OCI-LY1 (cell line): ENCODE results near the gene CPA4.

Source experiments
- H2AFZ ChIP-seq: fragments of 200-600 bp; sonication (generic), shearing (Covaris generic); 2 replicates; pipeline ENCODE4 v1.6.0; 2014; ENCODE audit warnings: antibody characterized with exemption, mild to moderate bottlenecking, low read length
- H3F3A ChIP-seq: fragments of 200-600 bp; sonication (generic), shearing (Covaris generic); 2 replicates; pipeline ENCODE4 v1.6.0; 2014; ENCODE audit warnings: mild to moderate bottlenecking, antibody characterized with exemption, low read length, moderate library complexity; ENCODE audit not compliant: insufficient read depth
- H3K27ac ChIP-seq: fragments of 200-600 bp; sonication (generic); 2 replicates; pipeline ENCODE4 v1.5.1; 2014; ENCODE audit warnings: low read length, mixed run types, mild to moderate bottlenecking, low read depth; ENCODE audit not compliant: poor library complexity, severe bottlenecking
- H3K27me3 ChIP-seq: fragments of 200-600 bp; sonication (generic); 2 replicates; pipeline ENCODE4 v1.6.0; 2014; ENCODE audit warnings: antibody characterized with exemption, mild to moderate bottlenecking, low read length, moderate library complexity; ENCODE audit not compliant: insufficient read depth
- H3K36me3 ChIP-seq: fragments of 200-600 bp; sonication (generic); 2 replicates; pipeline ENCODE4 v1.6.1; 2014; ENCODE audit warnings: mild to moderate bottlenecking, antibody characterized with exemption, low read length, moderate library complexity, mixed read lengths; ENCODE audit not compliant: insufficient read depth
- H3K4me1 ChIP-seq: fragments of 200-600 bp; sonication (generic); 2 replicates; pipeline ENCODE4 v1.5.1; 2014; ENCODE audit warnings: mild to moderate bottlenecking, low read length, moderate library complexity; ENCODE audit not compliant: insufficient read depth, severe bottlenecking
- H3K4me2 ChIP-seq: fragments of 200-600 bp; sonication (generic), shearing (Covaris generic); 2 replicates; pipeline ENCODE4 v1.6.1; 2014; ENCODE audit warnings: low read length
- H3K4me3 ChIP-seq: fragments of 200-600 bp; sonication (generic); 2 replicates; pipeline ENCODE4 v1.5.1; 2014; ENCODE audit warnings: low read length, low read depth, mild to moderate bottlenecking, mixed read lengths; ENCODE audit not compliant: poor library complexity, severe bottlenecking
- H3K79me2 ChIP-seq: fragments of 200-600 bp; shearing (Covaris generic); 2 replicates; pipeline ENCODE4 v1.6.1; 2016; ENCODE audit warnings: mixed run types, low read length, mixed read lengths; ENCODE audit not compliant: insufficient read depth
- H3K9ac ChIP-seq: fragments of 200-600 bp; sonication (generic), shearing (Covaris generic); 2 replicates; pipeline ENCODE4 v1.6.1; 2014; ENCODE audit warnings: mild to moderate bottlenecking, low read length, mixed read lengths
- H3K9me2 ChIP-seq: fragments of 200-600 bp; sonication (generic), shearing (Covaris generic); 2 replicates; pipeline ENCODE4 v1.6.1; 2014; ENCODE audit warnings: low read depth, mild to moderate bottlenecking, low read length, mixed read lengths
- H3K9me3 ChIP-seq: fragments of 200-600 bp; shearing (Covaris generic); 2 replicates; pipeline ENCODE4 v1.6.1; 2014; ENCODE audit warnings: low read length, mixed read lengths
- H4K20me1 ChIP-seq: fragments of 200-600 bp; sonication (generic), shearing (Covaris generic); 2 replicates; pipeline ENCODE4 v1.6.0; 2016; ENCODE audit warnings: mild to moderate bottlenecking, low read length; ENCODE audit not compliant: insufficient read depth
- CTCF ChIP-seq: fragments of 200-600 bp; sonication (generic), shearing (Covaris generic); IDR thresholded peaks from 2 replicates; pipeline ENCODE4 v1.5.1; 2017; ENCODE audit warnings: mild to moderate bottlenecking, antibody characterized with exemption, low read length, moderate library complexity, mixed read lengths
- EZH2 ChIP-seq: fragments of 200-600 bp; sonication (generic), shearing (Covaris generic); IDR thresholded peaks from 2 replicates; pipeline ENCODE4 v1.8.0; 2017; ENCODE audit warnings: borderline replicate concordance, mixed run types, mild to moderate bottlenecking, antibody characterized with exemption, low read length, moderate library complexity, mixed read lengths

The CPA4 gene

GRCh38 chr7:130344271-130344866, 51.4 kb downstream of the CPA4 start, which contains the start of gene CPA5:
Gene CPA5, plus strand, starts transcription at chr7:130344816. Its CDS starts 1,670 bp downstream, at chr7:130346486.
- H3K4me1 ChIP-seq = no peaks in the 10 kb centered on the region

GRCh38 chr7:130345136-130345535, 52.2 kb downstream of the CPA4 start:
- Histone ChIP-seq H3K4me3 (no peak overlapping the region), H3K36me3 (no peaks in the 10 kb centered on the region; the same call in 1 of the 2 replicates), H3K27me3 (no peaks in the 10 kb centered on the region), H3K9ac (no peak overlapping the region), H3K79me2 (no peaks in the 10 kb centered on the region), H3K9me3 (no peaks in the 10 kb centered on the region; the same call in 1 of the 2 replicates), H3K27ac (no peak overlapping the region), H2AFZ (no peak overlapping the region), H3K9me2 (no peaks in the 10 kb centered on the region), H3K4me2 (no peak overlapping the region), H3F3A (no peaks in the 10 kb centered on the region), H4K20me1 (no peaks in the 10 kb centered on the region), H3K4me1 (peaks cover 5% of the 10 kb centered on the region)
- TF ChIP-seq EZH2 (no peak), CTCF (no peak)

More at GRCh38 chr7:130344271-130344866, 51.4 kb downstream of the CPA4 start, which contains the start of gene CPA5:
- Histone ChIP-seq H3K27ac (no peak within 1 kb of the TSS), H3F3A (no peaks in the 10 kb centered on the region), H3K9ac (no peak within 1 kb of the TSS), H3K4me2 (no peak within 1 kb of the TSS), H3K27me3 (no peaks in the 10 kb centered on the region), H3K9me3 (no peaks in the 10 kb centered on the region; the same call in 1 of the 2 replicates), H3K9me2 (no peaks in the 10 kb centered on the region), H2AFZ (no peak within 1 kb of the TSS), H4K20me1 (no peaks in the 10 kb centered on the region), H3K36me3 (no peaks in the 10 kb centered on the region; the same call in 1 of the 2 replicates), H3K4me3 (no peak within 1 kb of the TSS), H3K79me2 (no peaks in the 10 kb centered on the region)
- TF ChIP-seq EZH2 (no peak), CTCF (no peak)

- no peak overlapping the region for H3K9ac ChIP-seq
- no peaks in the 10 kb centered on the region; the same call in 1 of the 2 replicates for H3K36me3 ChIP-seq
- H3K4me1 ChIP-seq = peaks cover 11% of the 10 kb centered on the region
- no peaks in the 10 kb centered on the region for H3K27me3 ChIP-seq
- H4K20me1 ChIP-seq = no peaks in the 10 kb centered on the region
- H3K9me3 ChIP-seq = no peaks in the 10 kb centered on the region; the same call in 1 of the 2 replicates
- TF ChIP-seq EZH2 = no peak
- no peak for TF ChIP-seq CTCF
- H3K4me3 ChIP-seq = no peak overlapping the region
- no peak overlapping the region for H3K27ac ChIP-seq
- no peak overlapping the region for H3K4me2 ChIP-seq
- no peaks in the 10 kb centered on the region for H3K9me2 ChIP-seq
- H2AFZ ChIP-seq = no peak overlapping the region
- H3K79me2 ChIP-seq = no peaks in the 10 kb centered on the region
- H3F3A ChIP-seq = no peaks in the 10 kb centered on the region
Observed at GRCh38 chr7:130345725-130346124, 52.8 kb downstream of the CPA4 start.
